ENCODE measurements around the gene SYTL4.
"Not testable (repeated sequence)": the region's sequence is repeated elsewhere in the genome, so short reads cannot be mapped to it uniquely, and the experiment has no call there.

DNA sequence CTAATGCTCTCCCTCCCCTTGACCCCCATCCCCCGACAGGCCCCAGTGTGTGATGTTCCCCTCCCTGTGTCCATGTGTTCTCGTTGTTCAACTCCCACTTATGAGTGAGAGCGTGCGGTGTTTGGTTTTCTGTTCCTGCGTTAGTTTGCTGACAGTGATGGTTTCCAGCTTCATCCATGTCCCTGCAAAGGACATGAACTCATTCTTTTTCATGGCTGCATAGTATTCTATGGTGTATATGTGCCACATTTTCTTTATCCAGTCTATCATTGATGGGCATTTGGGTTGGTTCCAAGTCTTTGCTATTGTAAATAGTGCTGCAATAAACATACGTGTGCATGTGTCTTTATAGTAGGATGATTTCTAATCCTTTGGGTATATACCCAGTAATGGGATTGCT lies 37.5 kb upstream of the SYTL4 start:
- TF ChIP-seq, protein P1, sequence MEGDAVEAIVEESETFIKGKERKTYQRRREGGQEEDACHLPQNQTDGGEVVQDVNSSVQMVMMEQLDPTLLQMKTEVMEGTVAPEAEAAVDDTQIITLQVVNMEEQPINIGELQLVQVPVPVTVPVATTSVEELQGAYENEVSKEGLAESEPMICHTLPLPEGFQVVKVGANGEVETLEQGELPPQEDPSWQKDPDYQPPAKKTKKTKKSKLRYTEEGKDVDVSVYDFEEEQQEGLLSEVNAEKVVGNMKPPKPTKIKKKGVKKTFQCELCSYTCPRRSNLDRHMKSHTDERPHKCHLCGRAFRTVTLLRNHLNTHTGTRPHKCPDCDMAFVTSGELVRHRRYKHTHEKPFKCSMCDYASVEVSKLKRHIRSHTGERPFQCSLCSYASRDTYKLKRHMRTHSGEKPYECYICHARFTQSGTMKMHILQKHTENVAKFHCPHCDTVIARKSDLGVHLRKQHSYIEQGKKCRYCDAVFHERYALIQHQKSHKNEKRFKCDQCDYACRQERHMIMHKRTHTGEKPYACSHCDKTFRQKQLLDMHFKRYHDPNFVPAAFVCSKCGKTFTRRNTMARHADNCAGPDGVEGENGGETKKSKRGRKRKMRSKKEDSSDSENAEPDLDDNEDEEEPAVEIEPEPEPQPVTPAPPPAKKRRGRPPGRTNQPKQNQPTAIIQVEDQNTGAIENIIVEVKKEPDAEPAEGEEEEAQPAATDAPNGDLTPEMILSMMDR (IDR thresholded peaks at IDR 0.05): not testable (repeated sequence)
- not testable (repeated sequence) for TF ChIP-seq POLR2A (IDR thresholded peaks at IDR 0.05)

Measured in lower leg skin (tissue), 3 donors.